22Rv1 (cell line): ENCODE data around the gene C3orf20.

ENCODE experiments used
- H3K27ac ChIP-seq: fragments of 450-650 bp; 2 replicates; pipeline ENCODE4 v1.5.1; 2017
- ZFX ChIP-seq: fragments of 450-650 bp; IDR thresholded peaks from 2 replicates; pipeline ENCODE4 v1.6.1; 2017; ENCODE audit warnings: antibody characterized with exemption, borderline replicate concordance
- TF ChIP-seq, protein P1 (sequence below): fragments of 450-650 bp; IDR thresholded peaks from 2 replicates; pipeline ENCODE4 v1.5.1; 2017; ENCODE audit warnings: mild to moderate bottlenecking

The C3orf20 gene

DNA sequence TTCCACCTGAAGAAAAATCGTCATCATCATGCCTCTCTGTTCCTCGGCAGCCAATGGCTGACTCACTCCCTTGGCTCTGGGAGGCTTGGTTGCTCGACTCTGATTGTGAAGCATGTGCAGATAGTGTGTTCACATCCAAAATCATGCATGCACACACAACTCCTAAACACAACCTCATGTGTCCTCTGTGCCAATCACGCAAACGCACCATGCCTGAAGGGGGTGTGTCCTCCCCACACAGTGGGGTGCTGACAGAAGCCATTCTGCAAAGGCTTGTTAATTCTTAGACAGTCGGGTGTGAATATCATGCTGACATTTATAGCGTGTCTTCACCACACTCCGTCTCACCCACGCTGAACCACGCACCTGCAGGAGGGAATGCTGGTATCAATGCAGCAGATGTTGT is 34.8 kb upstream of the C3orf20 start:
- H3K27ac ChIP-seq = no peak overlapping the region
- TF ChIP-seq, protein P1, sequence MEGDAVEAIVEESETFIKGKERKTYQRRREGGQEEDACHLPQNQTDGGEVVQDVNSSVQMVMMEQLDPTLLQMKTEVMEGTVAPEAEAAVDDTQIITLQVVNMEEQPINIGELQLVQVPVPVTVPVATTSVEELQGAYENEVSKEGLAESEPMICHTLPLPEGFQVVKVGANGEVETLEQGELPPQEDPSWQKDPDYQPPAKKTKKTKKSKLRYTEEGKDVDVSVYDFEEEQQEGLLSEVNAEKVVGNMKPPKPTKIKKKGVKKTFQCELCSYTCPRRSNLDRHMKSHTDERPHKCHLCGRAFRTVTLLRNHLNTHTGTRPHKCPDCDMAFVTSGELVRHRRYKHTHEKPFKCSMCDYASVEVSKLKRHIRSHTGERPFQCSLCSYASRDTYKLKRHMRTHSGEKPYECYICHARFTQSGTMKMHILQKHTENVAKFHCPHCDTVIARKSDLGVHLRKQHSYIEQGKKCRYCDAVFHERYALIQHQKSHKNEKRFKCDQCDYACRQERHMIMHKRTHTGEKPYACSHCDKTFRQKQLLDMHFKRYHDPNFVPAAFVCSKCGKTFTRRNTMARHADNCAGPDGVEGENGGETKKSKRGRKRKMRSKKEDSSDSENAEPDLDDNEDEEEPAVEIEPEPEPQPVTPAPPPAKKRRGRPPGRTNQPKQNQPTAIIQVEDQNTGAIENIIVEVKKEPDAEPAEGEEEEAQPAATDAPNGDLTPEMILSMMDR = no peak
- TF ChIP-seq ZFX = no peak

- TF ChIP-seq ZFX = no peak
- TF ChIP-seq, protein P1 = no peak
- H3K27ac ChIP-seq = no peak overlapping the region
These were observed 34.2 kb upstream of the C3orf20 start for GRCh38 chr3:14640734-14641133.

- no peak overlapping the region for H3K27ac ChIP-seq
- TF ChIP-seq ZFX = no peak
- TF ChIP-seq, protein P1 = no peak
These were observed 33.6 kb upstream of the C3orf20 start for GRCh38 chr3:14641346-14641745.

- no peak for TF ChIP-seq ZFX
- TF ChIP-seq, protein P1 = no peak
These were observed 29.5 kb upstream of the C3orf20 start for GRCh38 chr3:14645453-14645852.

DNA sequence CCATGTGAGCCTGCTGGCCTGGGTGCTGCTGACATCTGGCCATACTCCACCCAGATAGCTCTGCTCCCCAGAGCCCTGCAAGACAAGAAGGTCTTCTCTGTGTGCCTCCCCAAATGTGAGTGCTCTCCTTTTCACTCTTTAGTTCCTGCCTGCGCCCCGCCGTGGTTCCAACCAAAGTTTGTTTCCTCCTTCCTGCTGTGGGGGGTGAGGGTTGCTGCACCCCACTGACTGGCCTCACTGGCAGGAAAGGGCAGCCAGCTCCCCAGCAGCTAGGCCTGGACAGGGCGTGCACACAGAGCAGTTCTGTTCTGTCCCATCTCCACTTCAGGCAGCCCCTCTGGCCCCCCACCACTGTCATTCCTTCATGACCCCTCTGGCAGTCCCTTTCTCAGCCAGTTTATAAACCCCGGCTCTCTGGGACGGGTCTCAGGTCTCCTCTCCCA is 28.8 kb upstream of the C3orf20 start:
- H3K27ac ChIP-seq = no peak overlapping the region
- TF ChIP-seq, protein P1 = no peak
- no peak for TF ChIP-seq ZFX

More at GRCh38 chr3:14645453-14645852, 29.5 kb upstream of the C3orf20 start:
- H3K27ac ChIP-seq = no peak overlapping the region

DNA sequence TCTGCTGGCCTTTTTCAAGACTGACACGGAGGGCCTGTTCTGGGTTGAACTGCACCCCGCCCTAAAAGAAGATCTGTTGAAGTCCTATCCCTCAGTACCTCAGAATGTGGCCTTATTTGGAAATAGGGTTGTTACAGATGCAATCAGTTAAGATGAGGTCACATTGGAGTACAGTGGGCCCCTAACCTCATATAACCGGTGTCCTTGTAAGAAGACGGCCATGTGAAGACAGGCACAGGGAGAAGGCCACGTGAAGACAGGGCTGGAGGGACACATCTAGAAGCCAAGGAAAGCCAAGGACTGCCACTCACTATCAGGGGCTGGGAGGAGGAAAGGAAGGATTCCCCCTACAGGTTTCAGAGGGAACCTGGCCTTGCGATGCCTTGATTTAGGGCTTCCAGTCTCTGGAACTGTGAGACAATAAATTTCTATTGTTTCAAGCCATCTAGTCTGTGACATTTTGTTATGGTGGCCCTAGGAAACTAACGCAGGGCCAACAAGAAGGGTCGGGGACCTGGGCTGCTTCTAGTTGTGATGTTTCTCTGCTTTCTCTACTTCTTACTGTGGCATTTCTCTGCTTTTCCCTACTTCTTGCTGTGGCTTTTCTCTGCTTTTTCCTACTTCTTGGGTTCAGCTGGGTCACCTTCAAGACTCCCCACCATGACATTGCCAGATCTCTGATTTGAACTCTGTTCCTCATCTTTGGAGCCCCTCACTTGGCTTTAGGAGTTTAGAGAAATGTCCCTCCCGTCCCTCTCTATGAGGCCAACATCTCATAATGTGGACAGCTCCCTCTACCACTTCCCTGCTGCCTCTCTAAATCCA is 28.1 kb upstream of the C3orf20 start:
- H3K27ac ChIP-seq = no peak overlapping the region
- no peak for TF ChIP-seq ZFX
- TF ChIP-seq, protein P1 = no peak
